Breast epithelium (tissue), 3 donors: ENCODE measurements around the gene DSEL.

Source experiments
- CTCF ChIP-seq, 3 donors: fragments of 450-650 bp; IDR thresholded peaks; one replicate each; pipeline ENCODE4 v1.5.1; 2016 to 2017; ENCODE audit warnings: antibody characterized with exemption in 3 of 3, mild to moderate bottlenecking in 3 of 3, moderate library complexity in 3 of 3
- POLR2AphosphoS5 ChIP-seq, 3 donors: sonication (generic); formaldehyde crosslinking; IDR thresholded peaks; one replicate each; pipeline ENCODE4 v1.6.1; 2017; ENCODE audit warnings: antibody characterized with exemption in 3 of 3

- TF ChIP-seq POLR2AphosphoS5 (IDR thresholded peaks at IDR 0.05) = no peak
- no peak for TF ChIP-seq CTCF (IDR thresholded peaks at IDR 0.05)
Measured at GRCh38 chr18:67463829-67464228, 52.7 kb downstream of the DSEL start.
